Right lung (tissue), 5 donors: ENCODE data around the gene TTC4. TPM values are rescaled to one million over a fixed set of nuclear protein-coding genes. Genes with fewer than 3 reads are reported as not detected.

ENCODE experiments used
- DNase-seq, 2 donors: peaks; one replicate each; pipeline ENCODE4 v3.0.0-alpha.2; 2013
- polyA plus RNA-seq, 5 donors: library from polyadenylated mRNA; unstranded; fragments of 120-200 nt; gene quantifications; one replicate each; pipeline versions ENCODE4 v1.2.1 to v1.2.3, GENCODE V29; 2013; ENCODE audit warnings: inconsistent platforms in 1 of 5, low replicate concordance in 1 of 5; ENCODE audit not compliant: insufficient read length in 5 of 5, insufficient read depth in 1 of 5

Gene TTC4
- polyA plus RNA-seq, 5 donors = 30.2 to 38.6 (median 35.2) TPM

DNA sequence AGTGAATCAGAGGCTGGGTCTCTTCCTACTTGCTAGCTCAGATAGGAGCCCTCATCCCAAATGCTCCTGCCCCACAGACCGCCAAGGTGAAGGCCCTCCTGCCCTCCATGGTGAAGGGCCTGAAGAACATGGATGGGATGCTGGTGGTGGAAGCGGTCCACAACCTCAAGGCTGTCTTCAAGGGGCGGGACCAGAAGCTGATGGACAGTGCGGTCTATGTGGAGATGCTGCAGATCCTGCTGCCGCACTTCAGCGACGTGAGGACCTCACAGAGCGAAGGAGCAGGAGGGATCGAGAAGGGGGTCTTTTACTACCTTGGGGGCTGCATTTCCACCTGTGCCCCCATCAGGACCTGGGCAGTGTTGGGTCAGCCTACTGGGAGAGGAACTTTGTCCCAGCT lies 14.6 kb upstream of the TTC4 start:
- DNase-seq = no peak

GRCh38 chr1:54701996-54702395 lies 13.7 kb upstream of the TTC4 start:
- no peak for DNase-seq

DNA sequence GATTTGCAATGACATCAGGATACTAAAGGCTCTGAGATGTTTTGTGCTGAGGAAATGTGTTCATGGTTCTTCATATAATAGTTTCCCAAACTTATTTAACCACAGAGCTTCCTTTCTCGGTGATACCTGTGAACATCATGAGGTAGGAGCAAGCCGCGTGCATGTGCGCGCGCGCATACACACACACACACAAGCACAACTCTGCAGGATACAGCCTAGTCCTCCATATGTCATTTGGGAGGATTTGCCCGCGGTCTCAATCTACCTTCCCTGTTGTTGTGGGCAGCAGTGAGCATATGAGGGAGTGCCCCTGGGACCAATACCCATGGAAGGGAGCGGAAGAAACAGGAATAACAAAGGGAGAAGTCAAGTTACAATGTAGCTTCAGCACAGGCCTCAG lies 12.2 kb upstream of the TTC4 start:
- DNase-seq = no peak

DNA sequence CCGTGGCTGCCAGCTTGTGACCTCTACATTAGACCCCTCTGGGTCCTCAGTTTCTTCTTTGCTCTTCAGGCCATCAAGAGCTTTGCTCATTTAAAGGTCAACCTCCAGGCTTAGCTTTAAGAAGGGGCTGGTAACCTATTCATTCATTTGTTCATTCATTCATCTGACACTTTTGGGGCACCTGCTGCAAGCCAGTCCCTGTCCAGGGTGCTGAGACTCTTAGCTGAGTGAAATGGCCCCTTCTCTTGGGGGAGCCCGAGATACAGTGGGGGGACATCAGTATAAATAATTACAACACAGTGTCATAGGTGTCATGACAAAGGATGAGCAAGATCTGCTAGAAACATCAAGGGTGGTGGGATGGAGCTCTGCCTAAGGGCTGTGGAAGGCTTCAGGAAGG lies 10.5 kb upstream of the TTC4 start:
- no peak for DNase-seq

- DNase-seq = no peak
Observed at GRCh38 chr1:54706419-54706818, 9.2 kb upstream of the TTC4 start.

GRCh38 chr1:54708385-54708784 lies 7.3 kb upstream of the TTC4 start:
- no peak for DNase-seq

GRCh38 chr1:54709547-54710292 lies 5.9 kb upstream of the TTC4 start:
- no peak for DNase-seq

- no peak for DNase-seq
Observed at GRCh38 chr1:54710434-54710833, 5.2 kb upstream of the TTC4 start.

- no peak for DNase-seq
Observed at GRCh38 chr1:54710841-54711240, 4.8 kb upstream of the TTC4 start.

DNA sequence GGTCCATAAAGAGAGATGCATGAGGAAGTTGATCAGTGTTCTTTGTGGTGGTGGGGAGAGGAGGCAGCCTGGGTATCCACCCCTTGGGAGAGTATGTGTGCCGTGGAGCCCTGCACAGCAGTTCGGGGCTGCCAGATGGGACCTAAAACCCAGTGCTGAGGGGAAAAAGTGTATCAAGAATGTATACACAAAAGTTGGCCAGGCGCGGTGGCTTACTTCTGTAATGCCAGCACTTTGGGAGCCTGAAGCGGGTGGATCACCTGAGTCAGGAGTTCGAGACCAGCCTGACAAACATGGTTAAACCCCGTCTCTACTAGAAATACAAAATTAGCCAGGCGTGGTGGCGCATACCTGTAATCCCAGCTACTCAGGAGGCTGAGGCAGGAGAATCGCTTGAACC lies 4.1 kb upstream of the TTC4 start:
- DNase-seq = no peak

GRCh38 chr1:54714881-54715492 lies 674 bp upstream of the TTC4 start:
- DNase-seq = no peak

- no peak for DNase-seq
Observed at GRCh38 chr1:54716299-54717047, 812 bp downstream of the TTC4 start.

- no peak for DNase-seq
Observed at GRCh38 chr1:54721719-54722118, 6.1 kb downstream of the TTC4 start.

GRCh38 chr1:54723985-54724384 lies 8.3 kb downstream of the TTC4 start:
- DNase-seq = no peak

GRCh38 chr1:54724771-54725170 lies 9.1 kb downstream of the TTC4 start:
- DNase-seq = no peak

DNA sequence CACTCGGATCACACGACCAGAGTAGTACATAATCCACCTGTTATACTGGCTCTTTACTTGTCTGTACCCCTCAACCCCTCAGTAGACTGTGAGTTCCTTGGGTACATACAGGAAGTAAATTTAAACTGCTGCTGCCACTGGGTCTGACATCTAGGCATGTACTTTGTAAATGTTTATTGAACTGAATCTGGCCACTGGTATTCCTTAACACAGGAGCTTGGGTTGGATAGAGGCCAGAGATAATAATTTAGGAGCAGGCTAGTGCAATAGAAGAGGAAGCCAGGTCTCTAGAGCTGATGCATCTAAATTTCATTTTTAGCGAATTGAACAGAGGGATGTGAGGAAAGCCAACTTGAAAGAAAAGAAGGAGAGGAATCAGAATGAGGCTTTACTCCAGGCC lies 12.4 kb downstream of the TTC4 start:
- DNase-seq = no peak

DNA sequence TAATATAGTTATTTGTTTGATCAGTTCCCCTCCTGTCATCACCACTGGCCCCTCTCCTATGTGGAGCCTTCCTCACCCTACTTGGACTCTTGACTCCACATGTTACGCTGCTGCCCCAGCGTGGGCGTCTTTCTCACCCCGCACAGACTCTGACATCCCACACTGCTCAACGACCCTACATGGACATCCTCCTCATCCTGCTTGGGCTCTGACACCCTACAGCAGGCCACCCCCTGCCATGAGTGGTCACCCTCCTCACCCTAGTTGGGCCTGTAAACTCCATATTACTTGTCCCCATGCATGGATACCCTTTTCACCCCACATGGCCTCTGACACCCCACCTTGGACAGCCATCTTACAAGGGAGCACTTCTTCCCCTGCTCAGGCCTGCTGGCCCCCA lies 21.0 kb downstream of the TTC4 start:
- DNase-seq = no peak

GRCh38 chr1:54738244-54738643 lies 22.6 kb downstream of the TTC4 start:
- no peak for DNase-seq

DNA sequence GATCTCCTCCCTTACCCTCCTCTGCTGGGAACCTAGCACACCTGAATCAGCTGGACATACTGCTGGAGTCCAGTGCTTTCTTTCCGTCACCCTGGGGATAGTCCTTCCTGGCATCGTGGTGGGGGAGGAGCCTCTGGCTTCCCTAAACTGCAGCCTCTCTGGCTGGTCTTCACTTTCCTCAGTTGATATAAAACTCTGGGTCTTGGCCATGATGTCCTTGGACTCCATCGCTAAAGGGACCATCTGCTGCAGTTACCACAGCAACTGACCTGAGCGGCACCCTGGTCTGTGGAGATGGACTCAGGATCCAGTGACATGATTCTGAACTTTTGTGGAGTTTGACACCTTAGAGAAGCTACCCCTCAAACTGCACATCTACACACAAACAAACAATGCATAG lies 25.9 kb downstream of the TTC4 start:
- no peak for DNase-seq

DNA sequence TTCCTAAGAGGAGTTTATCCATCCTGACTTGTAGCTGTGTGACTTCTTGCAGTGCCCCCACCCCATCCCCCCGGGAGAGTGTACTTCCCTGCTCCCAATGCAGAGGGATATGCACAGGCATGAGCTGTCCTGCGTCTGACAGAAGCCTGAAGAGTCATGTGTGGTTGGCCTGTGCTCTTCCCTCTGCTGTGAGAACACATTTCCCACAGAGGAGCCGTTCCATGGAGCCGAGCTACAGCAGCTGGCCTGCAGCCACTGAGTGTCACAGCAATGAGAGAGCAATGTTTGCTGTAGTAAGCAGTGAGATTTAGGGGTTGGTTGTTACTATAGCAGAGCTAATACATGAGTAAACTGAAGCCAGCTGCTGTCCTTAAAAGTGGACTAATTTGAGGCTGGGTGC lies 26.6 kb downstream of the TTC4 start:
- no peak for DNase-seq

DNA sequence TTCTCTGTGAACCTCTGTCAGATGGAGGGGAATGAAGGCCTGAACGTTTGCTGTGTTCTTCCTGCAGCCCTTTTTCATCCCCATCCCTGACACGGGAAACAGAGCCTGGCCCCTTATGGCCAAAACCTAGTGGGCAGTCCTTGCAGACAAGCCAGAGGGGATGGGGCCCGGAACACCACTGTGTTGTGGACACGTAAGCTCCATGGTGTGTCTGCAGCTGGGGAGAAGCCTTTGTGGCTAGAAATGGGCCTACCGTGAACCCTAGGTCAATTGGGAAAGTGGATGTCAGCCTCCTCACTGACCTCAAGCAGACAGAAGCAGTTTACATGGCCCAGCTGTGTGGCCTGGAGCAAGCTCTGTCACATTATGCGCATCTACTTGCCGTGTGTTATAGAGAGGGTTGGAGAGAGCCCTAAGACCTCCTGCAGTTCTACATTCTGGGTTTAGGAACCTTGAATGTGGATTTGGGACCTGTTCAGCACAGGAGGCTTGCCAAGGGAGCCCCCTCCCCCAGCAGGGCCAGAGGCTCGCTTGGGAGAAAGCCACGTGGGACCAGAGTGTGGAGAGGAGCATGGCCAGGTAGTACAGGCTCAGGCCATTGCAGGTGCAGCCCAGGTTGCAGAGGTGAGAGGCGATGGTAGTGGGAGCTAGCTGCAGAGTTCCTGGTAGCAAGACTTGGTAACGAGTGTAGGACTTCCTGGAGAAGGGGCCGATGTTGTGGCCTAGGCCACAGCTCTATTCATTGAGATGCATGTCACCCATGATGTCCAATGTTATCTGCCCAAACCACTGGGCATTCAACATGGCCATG lies 28.0 kb downstream of the TTC4 start:
- DNase-seq = no peak

- DNase-seq = no peak
Observed at GRCh38 chr1:54744696-54745095, 29.0 kb downstream of the TTC4 start.
